Measurements from ENCODE around the gene SLC43A2.

GRCh38 chr17:1578029-1578428 lies 50.6 kb downstream of the SLC43A2 start:
- TF ChIP-seq CTCF (IDR thresholded peaks at IDR 0.05) (no peak), POLR2A (IDR thresholded peaks at IDR 0.05) (no peak)

All from right lobe of liver (tissue), 4 donors.